B cell (primary cell): Measurements from ENCODE around the gene RASGEF1C. TPM values are rescaled to one million over a fixed set of nuclear protein-coding genes. Genes with fewer than 3 reads are reported as not detected.

Experiments
- ATAC-seq: fragments of 200-7000 bp; cut with Tn5 transposase; one replicate; pipeline ENCODE4 v1.10.0; 2021; ENCODE audit warnings: low read depth, mild to moderate bottlenecking, moderate number of reproducible peaks, moderate library complexity
- CTCF ChIA-PET: fragments of 350-600 bp; sonication (Branson Sonifier 250); formaldehyde crosslinking; loops from one replicate; lab custom pipeline; 2021; ENCODE audit warnings: antibody characterized with exemption, inconsistent platforms; lab: Charles Lee
- POLR2A ChIA-PET: fragments of 350-600 bp; sonication (Branson Sonifier 250); formaldehyde crosslinking; loops from one replicate; lab custom pipeline; 2021; ENCODE audit warnings: antibody characterized with exemption; lab: Charles Lee
- DNase-seq: peaks from one replicate; pipeline ENCODE4 v3.0.0; 2013
- H2AFZ ChIP-seq: 2 replicates; pipeline ENCODE4 v1.6.1; 2012; ENCODE audit warnings: mild to moderate bottlenecking, low read depth, low read length; ENCODE audit not compliant: insufficient read depth, poor library complexity, severe bottlenecking
- H3K27ac ChIP-seq, 2 donors: 1 replicate in 1 of 2; 2 replicates in 1 of 2; pipeline ENCODE4 v1.5.1; 2012 to 2013; ENCODE audit warnings: low read length in 2 of 2, mild to moderate bottlenecking in 2 of 2, moderate library complexity in 1 of 2
- H3K27me3 ChIP-seq, 4 experiments: fragments of 200-600 bp in 1 of 4; sonication (generic) in 1 of 4; replicated peaks in 1 of 4; 1 replicate in 2 of 4; 2 replicates in 2 of 4; pipeline versions ENCODE4 v1.6.1 to v1.7.0; 2013 to 2016; ENCODE audit warnings: low read length in 3 of 4, mild to moderate bottlenecking in 2 of 4, mixed read lengths in 1 of 4, moderate library complexity in 1 of 4; ENCODE audit not compliant: insufficient read depth in 4 of 4, control insufficient read depth in 3 of 4; ENCODE audit errors: control extremely low read depth in 1 of 4
- H3K36me3 ChIP-seq, 2 experiments: replicated peaks in 1 of 2; 1 replicate in 1 of 2; 2 replicates in 1 of 2; pipeline versions ENCODE4 v1.6.1 to v1.7.1; 2013; ENCODE audit warnings: low read length in 1 of 2; ENCODE audit not compliant: insufficient read depth in 2 of 2, control insufficient read depth in 1 of 2; ENCODE audit errors: control extremely low read depth in 1 of 2, extremely low read depth in 1 of 2
- H3K4me1 ChIP-seq, 2 donors: fragments of 200-600 bp in 1 of 2; sonication (generic) in 1 of 2; 1 replicate in 1 of 2; 2 replicates in 1 of 2; pipeline versions ENCODE4 v1.5.1 to v1.6.1; 2013 to 2017; ENCODE audit warnings: low read length in 2 of 2; ENCODE audit not compliant: control insufficient read depth in 2 of 2, insufficient read depth in 2 of 2
- H3K4me2 ChIP-seq: replicated peaks from 2 replicates; pipeline ENCODE3; 2012; ENCODE audit warnings: mild to moderate bottlenecking, low read depth, low read length; ENCODE audit not compliant: poor library complexity, severe bottlenecking
- H3K4me3 ChIP-seq, 5 experiments: fragments of 200-600 bp in 1 of 5; sonication (generic) in 1 of 5; 1 replicate in 3 of 5; 2 replicates in 2 of 5; pipeline versions ENCODE4 v1.5.1 to v1.7.0; 2011 to 2016; ENCODE audit warnings: low read length in 4 of 5, mild to moderate bottlenecking in 4 of 5, low read depth in 2 of 5, control low read depth in 1 of 5, moderate library complexity in 1 of 5; ENCODE audit not compliant: insufficient read depth in 1 of 5; ENCODE audit errors: control extremely low read depth in 1 of 5, extremely low read depth in 1 of 5
- H3K79me2 ChIP-seq: fragments of 200-600 bp; sonication (generic); one replicate; pipeline ENCODE4 v1.6.0; 2016; ENCODE audit warnings: low read length; ENCODE audit not compliant: control insufficient read depth, insufficient read depth
- H3K9ac ChIP-seq: fragments of 200-600 bp; sonication (generic); 2 replicates; pipeline ENCODE4 v1.6.1; 2017; ENCODE audit warnings: mild to moderate bottlenecking, low read length, moderate library complexity
- H3K9me3 ChIP-seq, 3 donors: one replicate each; pipeline versions ENCODE4 v1.6.1 to v1.7.1; 2013; ENCODE audit warnings: low read length in 2 of 3; ENCODE audit not compliant: control insufficient read depth in 2 of 3, insufficient read depth in 1 of 3; ENCODE audit errors: control extremely low read depth in 1 of 3
- H4K20me1 ChIP-seq: 2 replicates; pipeline ENCODE4 v1.6.0; 2012; ENCODE audit warnings: mild to moderate bottlenecking, low read length; ENCODE audit not compliant: insufficient read depth, control insufficient read depth, poor library complexity, severe bottlenecking
- H3K27ac Mint-ChIP-seq: one replicate; pipeline ENCODE4 v1.8.0; 2021; ENCODE audit warnings: mixed read lengths
- H3K27me3 Mint-ChIP-seq: one replicate; pipeline ENCODE4 v1.8.0; 2021; ENCODE audit warnings: mixed read lengths
- H3K4me1 Mint-ChIP-seq: one replicate; pipeline ENCODE4 v1.8.0; 2021; ENCODE audit warnings: mixed read lengths
- H3K4me3 Mint-ChIP-seq: one replicate; pipeline ENCODE4 v1.8.0; 2021; ENCODE audit warnings: mixed read lengths
- H3K9me3 Mint-ChIP-seq: one replicate; pipeline ENCODE4 v1.8.0; 2022; ENCODE audit warnings: mixed read lengths; ENCODE audit not compliant: insufficient read depth
- CTCF ChIP-seq: fragments of 200-600 bp; IDR thresholded peaks from one replicate; pipeline ENCODE4 v1.8.0; 2022; ENCODE audit warnings: antibody characterized with exemption, mild to moderate bottlenecking
- EZH2 ChIP-seq: IDR thresholded peaks from 2 replicates; pipeline ENCODE4 v1.6.1; 2012; ENCODE audit warnings: borderline replicate concordance, low read depth, mild to moderate bottlenecking, moderate library complexity, low read length; ENCODE audit not compliant: insufficient read depth, poor library complexity, severe bottlenecking
- WGBS: methylation state at CpG from one replicate; pipeline ENCODE4 v1.1.5; 2013; ENCODE audit warnings: missing lambda C conversion rate; ENCODE audit not compliant: insufficient coverage; 5-methylcytosine and 5-hydroxymethylcytosine counted together
- intact Hi-C: fragments of 100-400 bp; cut with micrococcal nuclease; formaldehyde crosslinking; loops from one replicate; pipeline ENCODE4 v1.10.0; 2022
- polyA plus RNA-seq: library from polyadenylated mRNA; depleted of rRNA; stranded (reverse); fragments of >200 nt; gene quantifications from 2 replicates; pipeline ENCODE4 v1.2.3, GENCODE V29; 2012
- total RNA-seq, 2 donors: library from RNA; stranded (reverse); fragments of 120-200 nt in 1 of 2; gene quantifications; 1 replicate in 1 of 2; 2 replicates in 1 of 2; pipeline versions ENCODE4 v1.2.3 to v1.2.4, GENCODE V29; 2013 to 2022

Gene RASGEF1C
- total and polyA plus RNA-seq, 2 donors (not counting 1 experiment from before 2014, with no cell fraction given), result not detected

GRCh38 chr5:180119031-180119902, 89.7 kb downstream of the RASGEF1C start:
- H4K20me1 ChIP-seq, result no peaks in the 10 kb centered on the region
- intact Hi-C loops, result no loop called here
- no peak for DNase-seq
- H3K9me3 Mint-ChIP-seq, result no peaks in the 10 kb centered on the region
- no peak overlapping the region for H2AFZ ChIP-seq
- no peaks in the 10 kb centered on the region for H3K27me3 ChIP-seq
- H3K27me3 Mint-ChIP-seq, result peaks cover 9% of the 10 kb centered on the region
- no peak overlapping the region for H3K4me3 ChIP-seq
- no peaks in the 10 kb centered on the region for H3K4me1 ChIP-seq
- no peaks in the 10 kb centered on the region for H3K36me3 ChIP-seq
- 90% methylated on average over 20 of the region's 23 CpGs for WGBS
- H3K79me2 ChIP-seq, result no peaks in the 10 kb centered on the region
- H3K9ac ChIP-seq, result no peak overlapping the region
- H3K4me3 Mint-ChIP-seq, result no peak overlapping the region
- H3K4me2 ChIP-seq, result no peak overlapping the region
- no peaks in the 10 kb centered on the region for H3K4me1 Mint-ChIP-seq
- H3K27ac ChIP-seq, result no peak overlapping the region
- CTCF ChIA-PET, result no interaction called here
- TF ChIP-seq CTCF, result no peak
- no peak for TF ChIP-seq EZH2
- POLR2A ChIA-PET, result no interaction called here
- ATAC-seq, result no peak
- no peaks in the 10 kb centered on the region for H3K9me3 ChIP-seq
- H3K27ac Mint-ChIP-seq, result no peak overlapping the region

GRCh38 chr5:180118391-180118791, 90.6 kb downstream of the RASGEF1C start:
- POLR2A ChIA-PET, result no interaction called here
- WGBS, result 94% methylated on average over 14 of the region's 14 CpGs
- no peaks in the 10 kb centered on the region for H3K27me3 ChIP-seq
- no peak for ATAC-seq
- no peak overlapping the region for H3K4me3 Mint-ChIP-seq
- no peaks in the 10 kb centered on the region for H4K20me1 ChIP-seq
- H2AFZ ChIP-seq, result no peak overlapping the region
- peaks cover 4% of the 10 kb centered on the region for H3K27me3 Mint-ChIP-seq
- H3K27ac ChIP-seq, result no peak overlapping the region
- no peaks in the 10 kb centered on the region for H3K4me1 ChIP-seq
- no peak overlapping the region for H3K27ac Mint-ChIP-seq
- H3K9me3 Mint-ChIP-seq, result no peaks in the 10 kb centered on the region
- no peak for DNase-seq
- H3K36me3 ChIP-seq, result no peaks in the 10 kb centered on the region
- H3K9me3 ChIP-seq, result no peaks in the 10 kb centered on the region
- H3K4me3 ChIP-seq, result no peak overlapping the region
- H3K9ac ChIP-seq, result no peak overlapping the region
- no peaks in the 10 kb centered on the region for H3K4me1 Mint-ChIP-seq
- no peaks in the 10 kb centered on the region for H3K79me2 ChIP-seq
- CTCF ChIA-PET, result interaction anchor here (0.7 kb wide), 1 partner anchor 208 kb away, joined by 4 read pairs; no protein-coding TSS in a partner anchor
- intact Hi-C loops, result no loop called here
- H3K4me2 ChIP-seq, result no peak overlapping the region
- TF ChIP-seq EZH2 (no peak), CTCF (no peak)
